CD14-positive monocyte (primary cell): ENCODE data around the gene DAGLA. TPM values are rescaled to one million over a fixed set of nuclear protein-coding genes. Genes with fewer than 3 reads are reported as not detected.

Experiments used
- DNase-seq, 3 donors: peaks; one replicate each; pipeline ENCODE4 v3.0.0-alpha.2; 2011 to 2022
- H2AFZ ChIP-seq: 2 replicates; pipeline ENCODE4 v1.6.0; 2012; ENCODE audit warnings: mild to moderate bottlenecking, low read depth, low read length, inconsistent platforms; ENCODE audit not compliant: insufficient read depth, poor library complexity, severe bottlenecking
- H3K27ac ChIP-seq, 2 donors: 1 replicate in 1 of 2; 2 replicates in 1 of 2; pipeline ENCODE4 v1.5.1; 2012 to 2013; ENCODE audit warnings: low read length in 2 of 2, control low read depth in 1 of 2, inconsistent platforms in 1 of 2, low read depth in 1 of 2, mild to moderate bottlenecking in 1 of 2
- H3K27me3 ChIP-seq, 2 donors: one replicate each; pipeline versions ENCODE4 v1.6.0 to v1.6.1; 2011 to 2013; ENCODE audit warnings: low read length in 2 of 2; ENCODE audit not compliant: control insufficient read depth in 2 of 2, insufficient read depth in 2 of 2
- H3K36me3 ChIP-seq, 2 donors: replicated peaks in 1 of 2; 1 replicate in 1 of 2; 2 replicates in 1 of 2; pipeline versions ENCODE4 v1.5.1 to v1.6.1; 2012 to 2013; ENCODE audit warnings: low read length in 2 of 2, control low read depth in 1 of 2, inconsistent platforms in 1 of 2, mild to moderate bottlenecking in 1 of 2; ENCODE audit not compliant: insufficient read depth in 2 of 2, control insufficient read depth in 1 of 2
- H3K4me1 ChIP-seq, 2 donors: 1 replicate in 1 of 2; 2 replicates in 1 of 2; pipeline versions ENCODE4 v1.5.1 to v1.6.1; 2012 to 2013; ENCODE audit warnings: low read length in 2 of 2, control low read depth in 1 of 2, inconsistent platforms in 1 of 2, mild to moderate bottlenecking in 1 of 2, moderate library complexity in 1 of 2; ENCODE audit not compliant: insufficient read depth in 2 of 2, control insufficient read depth in 1 of 2
- H3K4me2 ChIP-seq: replicated peaks from 2 replicates; pipeline ENCODE3; 2012; ENCODE audit warnings: low read length, moderate library complexity, mild to moderate bottlenecking; ENCODE audit not compliant: poor library complexity, severe bottlenecking; ENCODE audit errors: extremely low read depth
- H3K4me3 ChIP-seq, 3 experiments: fragments of 200-600 bp in 1 of 3; sonication (generic) in 1 of 3; replicated peaks in 1 of 3; 1 replicate in 2 of 3; 2 replicates in 1 of 3; pipeline ENCODE4 v1.5.1; 2011 to 2013; ENCODE audit warnings: low read length in 3 of 3, mild to moderate bottlenecking in 3 of 3, control low read depth in 2 of 3, low read depth in 2 of 3, inconsistent platforms in 1 of 3, moderate library complexity in 1 of 3
- H3K79me2 ChIP-seq: 2 replicates; pipeline ENCODE4 v1.6.0; 2012; ENCODE audit warnings: mild to moderate bottlenecking, control low read depth, inconsistent platforms, low read length, moderate library complexity; ENCODE audit not compliant: insufficient read depth
- H3K9ac ChIP-seq: 2 replicates; pipeline ENCODE4 v1.6.0; 2017; ENCODE audit warnings: low read length, mild to moderate bottlenecking; ENCODE audit not compliant: insufficient read depth, poor library complexity, severe bottlenecking
- H3K9me3 ChIP-seq, 2 donors: replicated peaks in 1 of 2; 1 replicate in 1 of 2; 2 replicates in 1 of 2; pipeline versions ENCODE4 v1.5.1 to v1.6.1; 2012 to 2013; ENCODE audit warnings: low read length in 2 of 2, control low read depth in 1 of 2; ENCODE audit not compliant: control insufficient read depth in 1 of 2, insufficient read depth in 1 of 2
- H4K20me1 ChIP-seq: 2 replicates; pipeline ENCODE4 v1.6.0; 2012; ENCODE audit warnings: mild to moderate bottlenecking, low read length, control low read depth, moderate library complexity; ENCODE audit not compliant: insufficient read depth
- H3K27ac Mint-ChIP-seq, 7 donors: one replicate each; pipeline ENCODE4 v1.8.0; 2020; ENCODE audit warnings: mild to moderate bottlenecking in 7 of 7, mixed read lengths in 7 of 7, moderate library complexity in 6 of 7, inconsistent platforms in 2 of 7
- H3K27me3 Mint-ChIP-seq, 3 donors: one replicate each; pipeline ENCODE4 v1.8.0; 2021 to 2022; ENCODE audit warnings: low read depth in 3 of 3, mild to moderate bottlenecking in 3 of 3, mixed read lengths in 3 of 3, moderate library complexity in 3 of 3, inconsistent platforms in 1 of 3
- H3K36me3 Mint-ChIP-seq, 2 donors: one replicate each; pipeline ENCODE4 v1.8.0; 2020; ENCODE audit warnings: mixed read lengths in 2 of 2, inconsistent platforms in 1 of 2, mild to moderate bottlenecking in 1 of 2
- H3K4me1 Mint-ChIP-seq: one replicate; pipeline ENCODE4 v1.8.0; 2020; ENCODE audit warnings: mild to moderate bottlenecking, mixed read lengths
- H3K4me3 Mint-ChIP-seq, 2 donors: one replicate each; pipeline ENCODE4 v1.8.0; 2020; ENCODE audit warnings: mild to moderate bottlenecking in 2 of 2, mixed read lengths in 2 of 2, moderate library complexity in 1 of 2
- H3K9me3 Mint-ChIP-seq, 7 donors: one replicate each; pipeline ENCODE4 v1.8.0; 2020 to 2022; ENCODE audit warnings: mixed read lengths in 7 of 7, mild to moderate bottlenecking in 6 of 7, moderate library complexity in 6 of 7, inconsistent platforms in 2 of 7
- whole genome bisulfite sequencing: methylation state at CpG from one replicate; pipeline ENCODE4 v1.1.5; 2013; ENCODE audit warnings: missing lambda C conversion rate; ENCODE audit not compliant: insufficient coverage; 5-methylcytosine and 5-hydroxymethylcytosine counted together
- intact Hi-C, 2 donors: fragments of 100-400 bp; cut with micrococcal nuclease; formaldehyde crosslinking; loops; one replicate each; pipeline versions ENCODE4 v1.15.0 to v1.15.1; 2023
- polyA minus RNA-seq: library from RNA; depleted of rRNA, polyadenylated mRNA; stranded (reverse); fragments of >200 nt; gene quantifications from 2 replicates; pipeline ENCODE4 v1.2.3, GENCODE V29; 2012
- polyA plus RNA-seq, 3 donors: library from polyadenylated mRNA; depleted of rRNA in 1 of 3; unstranded in 2 of 3; stranded (reverse) in 1 of 3; fragments of 300-500 nt in 2 of 3; fragments of >200 nt in 1 of 3; fragmentation: Illumina TruSeq in 2 of 3; gene quantifications; 1 replicate in 2 of 3; 2 replicates in 1 of 3; pipeline ENCODE4 v1.2.3, GENCODE V29; 2012 to 2021
- total RNA-seq, 12 experiments: library from RNA in 1 of 12; stranded (reverse) in 1 of 12; fragments of 120-200 nt in 1 of 12; gene quantifications; one replicate each; pipeline ENCODE4 v1.2.4 and lab custom pipeline; 2013 to 2026; ENCODE audit warnings: mixed read lengths in 6 of 12, inconsistent platforms in 1 of 12
- TF ChIP-seq, protein P1 (sequence below): fragments of 200-600 bp; IDR thresholded peaks from one replicate; pipeline ENCODE4 v1.8.0; 2022; ENCODE audit warnings: antibody characterized with exemption, mild to moderate bottlenecking

Gene DAGLA, protein sequence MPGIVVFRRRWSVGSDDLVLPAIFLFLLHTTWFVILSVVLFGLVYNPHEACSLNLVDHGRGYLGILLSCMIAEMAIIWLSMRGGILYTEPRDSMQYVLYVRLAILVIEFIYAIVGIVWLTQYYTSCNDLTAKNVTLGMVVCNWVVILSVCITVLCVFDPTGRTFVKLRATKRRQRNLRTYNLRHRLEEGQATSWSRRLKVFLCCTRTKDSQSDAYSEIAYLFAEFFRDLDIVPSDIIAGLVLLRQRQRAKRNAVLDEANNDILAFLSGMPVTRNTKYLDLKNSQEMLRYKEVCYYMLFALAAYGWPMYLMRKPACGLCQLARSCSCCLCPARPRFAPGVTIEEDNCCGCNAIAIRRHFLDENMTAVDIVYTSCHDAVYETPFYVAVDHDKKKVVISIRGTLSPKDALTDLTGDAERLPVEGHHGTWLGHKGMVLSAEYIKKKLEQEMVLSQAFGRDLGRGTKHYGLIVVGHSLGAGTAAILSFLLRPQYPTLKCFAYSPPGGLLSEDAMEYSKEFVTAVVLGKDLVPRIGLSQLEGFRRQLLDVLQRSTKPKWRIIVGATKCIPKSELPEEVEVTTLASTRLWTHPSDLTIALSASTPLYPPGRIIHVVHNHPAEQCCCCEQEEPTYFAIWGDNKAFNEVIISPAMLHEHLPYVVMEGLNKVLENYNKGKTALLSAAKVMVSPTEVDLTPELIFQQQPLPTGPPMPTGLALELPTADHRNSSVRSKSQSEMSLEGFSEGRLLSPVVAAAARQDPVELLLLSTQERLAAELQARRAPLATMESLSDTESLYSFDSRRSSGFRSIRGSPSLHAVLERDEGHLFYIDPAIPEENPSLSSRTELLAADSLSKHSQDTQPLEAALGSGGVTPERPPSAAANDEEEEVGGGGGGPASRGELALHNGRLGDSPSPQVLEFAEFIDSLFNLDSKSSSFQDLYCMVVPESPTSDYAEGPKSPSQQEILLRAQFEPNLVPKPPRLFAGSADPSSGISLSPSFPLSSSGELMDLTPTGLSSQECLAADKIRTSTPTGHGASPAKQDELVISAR
- 2.1 TPM for total RNA-seq (2013)
- polyA plus RNA-seq (1 to 10 TPM in 1 of 3 donors, under 1 TPM in 2; 0.16 to 6.7 (median 0.73) TPM), polyA minus RNA-seq (5.4 and 5.5 TPM in 2 replicates), total RNA-seq (lab: John Stamatoyannopoulos, UW) (12.7 to 96.3 (median 29.3) reads per million in 11 experiments)

DNA sequence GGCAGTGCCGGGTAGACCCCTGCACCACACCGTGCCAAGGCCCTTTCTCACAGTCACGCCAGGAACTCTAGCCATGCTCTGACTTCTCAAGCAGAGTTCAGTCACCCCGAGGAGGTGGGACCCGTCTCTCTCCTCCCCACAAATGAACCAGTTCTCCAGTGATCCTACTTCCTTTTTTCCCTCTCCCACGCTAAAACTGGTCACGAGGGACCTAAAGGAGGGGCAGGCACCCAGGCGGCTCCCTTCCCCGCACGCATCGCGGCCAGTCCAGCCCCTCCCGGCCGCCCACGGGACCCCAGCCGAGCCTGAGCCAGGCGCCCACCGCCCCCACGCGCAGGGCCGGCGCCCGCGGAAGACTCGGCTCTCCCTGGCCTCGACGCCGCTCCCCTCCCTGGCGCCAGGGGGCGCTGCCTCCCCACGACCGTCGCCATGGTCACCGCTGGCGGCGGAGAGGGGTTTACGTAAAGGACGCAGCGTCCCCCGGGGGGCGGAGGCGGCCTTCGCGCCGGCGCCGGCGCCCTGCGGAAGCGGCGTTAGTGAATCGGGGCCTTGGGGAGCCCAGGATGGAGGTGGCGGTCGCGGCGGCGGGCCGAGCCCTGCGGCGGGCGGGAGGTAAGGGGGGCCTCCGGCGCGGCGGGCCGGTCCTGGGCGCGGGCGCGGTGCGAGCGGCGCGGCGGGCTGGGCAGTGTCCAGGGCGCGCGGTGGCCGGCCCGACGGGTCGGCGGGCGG, at the start of gene DAGLA:
TSS of gene DAGLA (plus strand) at position 499 of the 729 bp plus-strand sequence. CDS start 39,765 bp downstream, outside the sequence.
- peak within 1 kb of the TSS; percentile 81 to 90 for H3K4me3 Mint-ChIP-seq
- Histone ChIP-seq H3K9ac (peak within 1 kb of the TSS; percentile 74), H3K36me3 (no peaks in the 10 kb centered on the region), H3K4me1 (peaks cover 34 to 48% of the 10 kb centered on the region in 2 donors), H2AFZ (peak within 1 kb of the TSS; percentile 77), H3K4me2 (peak within 1 kb of the TSS; percentile 86), H4K20me1 (peaks cover 25% of the 10 kb centered on the region), H3K27me3 (peaks cover 0 to 31% of the 10 kb centered on the region in 2 donors), H3K9me3 (no peaks in the 10 kb centered on the region), H3K4me3 (peak within 1 kb of the TSS; percentile 40 to 76 (median 45)), H3K27ac (peak within 1 kb of the TSS in 1 of 2 donors; percentile 82), H3K79me2 (peaks cover 17% of the 10 kb centered on the region)
- peaks cover 0 to 7% (median 0%) of the 10 kb centered on the region in 7 donors for H3K9me3 Mint-ChIP-seq
- H3K4me1 Mint-ChIP-seq, result peaks cover 10% of the 10 kb centered on the region
- 3% methylated on average over 83 of the region's 84 CpGs for WGBS
- intact Hi-C loops, result loop anchor here (1.0 to 5.0 kb wide), 4 partner anchors 16 to 53 kb away; no protein-coding TSS in a partner anchor
- peak within 1 kb of the TSS; percentile 73 to 93 (median 88) for H3K27ac Mint-ChIP-seq
- peaks cover 3 to 21% (median 13%) of the 10 kb centered on the region in 3 donors for H3K27me3 Mint-ChIP-seq
- peaks cover 2 to 6% of the 10 kb centered on the region in 2 donors for H3K36me3 Mint-ChIP-seq
- TF ChIP-seq, protein P1, sequence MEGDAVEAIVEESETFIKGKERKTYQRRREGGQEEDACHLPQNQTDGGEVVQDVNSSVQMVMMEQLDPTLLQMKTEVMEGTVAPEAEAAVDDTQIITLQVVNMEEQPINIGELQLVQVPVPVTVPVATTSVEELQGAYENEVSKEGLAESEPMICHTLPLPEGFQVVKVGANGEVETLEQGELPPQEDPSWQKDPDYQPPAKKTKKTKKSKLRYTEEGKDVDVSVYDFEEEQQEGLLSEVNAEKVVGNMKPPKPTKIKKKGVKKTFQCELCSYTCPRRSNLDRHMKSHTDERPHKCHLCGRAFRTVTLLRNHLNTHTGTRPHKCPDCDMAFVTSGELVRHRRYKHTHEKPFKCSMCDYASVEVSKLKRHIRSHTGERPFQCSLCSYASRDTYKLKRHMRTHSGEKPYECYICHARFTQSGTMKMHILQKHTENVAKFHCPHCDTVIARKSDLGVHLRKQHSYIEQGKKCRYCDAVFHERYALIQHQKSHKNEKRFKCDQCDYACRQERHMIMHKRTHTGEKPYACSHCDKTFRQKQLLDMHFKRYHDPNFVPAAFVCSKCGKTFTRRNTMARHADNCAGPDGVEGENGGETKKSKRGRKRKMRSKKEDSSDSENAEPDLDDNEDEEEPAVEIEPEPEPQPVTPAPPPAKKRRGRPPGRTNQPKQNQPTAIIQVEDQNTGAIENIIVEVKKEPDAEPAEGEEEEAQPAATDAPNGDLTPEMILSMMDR, result peak; percentile 99
- peak; percentile 84 to 90 (median 87) for DNase-seq
